IPS-NIHi11 (cell line): Measurements from ENCODE around the gene NGRN.
A peak's percentile ranks its signal among the peaks of the same experiment; 100 is the strongest.
"Not testable (repeated sequence)": the region's sequence is repeated elsewhere in the genome, so short reads cannot be mapped to it uniquely, and the experiment has no call there.

Experiments used
- DNase-seq: peaks from one replicate; pipeline ENCODE4 v3.0.0; 2012; ENCODE audit warnings: mixed read lengths, low spot score

The NGRN gene

DNA sequence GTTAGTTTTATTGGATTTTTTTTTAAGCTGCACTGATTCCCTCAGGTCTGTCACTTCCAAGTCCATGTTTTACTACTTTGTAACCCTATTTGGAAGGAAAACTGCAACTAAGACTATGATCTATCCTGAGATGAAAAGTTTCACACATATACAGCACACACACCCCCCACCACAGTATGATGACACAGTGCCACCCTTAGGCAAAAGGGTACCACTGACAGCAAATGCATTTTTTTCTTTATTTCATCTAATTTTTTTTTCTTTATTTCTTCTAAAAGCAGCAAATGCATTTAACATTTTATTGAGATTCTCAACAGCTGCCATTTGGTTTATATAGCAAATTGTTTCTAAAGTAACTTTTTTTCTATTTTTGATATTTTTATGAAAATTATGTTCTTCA lies 21.2 kb downstream of the NGRN start:
- peak; percentile 17 for DNase-seq

DNA sequence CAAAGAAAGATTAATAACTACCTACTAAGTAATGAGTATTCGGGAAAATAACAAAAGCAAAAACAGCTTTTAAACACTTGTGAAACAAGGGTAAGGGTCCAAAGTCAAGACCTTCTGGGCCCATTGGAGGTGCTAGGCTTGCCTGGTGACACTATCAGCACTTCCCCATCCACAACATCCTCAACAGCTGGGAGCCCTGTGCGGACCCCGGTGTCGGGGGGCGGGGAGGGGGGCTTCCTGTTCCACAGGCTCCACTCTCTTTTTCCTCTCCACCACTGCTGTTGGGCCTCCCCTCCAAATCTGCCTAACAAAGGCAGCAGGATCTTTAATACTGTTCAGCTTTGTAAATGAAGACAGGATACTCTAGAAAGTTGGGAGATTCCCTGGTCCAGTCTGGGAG lies 21.6 kb downstream of the NGRN start:
- peak; percentile 61 for DNase-seq

DNA sequence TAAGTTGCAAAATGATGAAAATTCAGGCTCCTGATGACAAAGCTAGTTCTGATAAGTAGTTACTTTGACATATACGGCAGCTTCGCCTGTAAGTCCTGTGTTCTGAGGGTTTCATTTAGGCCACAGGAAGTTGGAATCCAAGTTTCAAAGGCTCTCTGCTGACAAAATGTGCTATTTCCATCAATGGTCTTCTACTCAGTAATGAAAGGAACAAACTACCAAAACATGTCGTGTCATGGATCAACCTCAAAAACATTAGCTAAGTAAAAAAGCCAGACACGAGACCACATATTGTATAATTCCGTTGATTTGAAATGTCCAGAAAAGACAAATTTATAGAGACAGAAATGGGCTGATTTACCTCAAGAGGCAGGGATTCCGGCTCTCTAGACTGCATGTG lies 22.5 kb downstream of the NGRN start:
- no peak for DNase-seq

DNA sequence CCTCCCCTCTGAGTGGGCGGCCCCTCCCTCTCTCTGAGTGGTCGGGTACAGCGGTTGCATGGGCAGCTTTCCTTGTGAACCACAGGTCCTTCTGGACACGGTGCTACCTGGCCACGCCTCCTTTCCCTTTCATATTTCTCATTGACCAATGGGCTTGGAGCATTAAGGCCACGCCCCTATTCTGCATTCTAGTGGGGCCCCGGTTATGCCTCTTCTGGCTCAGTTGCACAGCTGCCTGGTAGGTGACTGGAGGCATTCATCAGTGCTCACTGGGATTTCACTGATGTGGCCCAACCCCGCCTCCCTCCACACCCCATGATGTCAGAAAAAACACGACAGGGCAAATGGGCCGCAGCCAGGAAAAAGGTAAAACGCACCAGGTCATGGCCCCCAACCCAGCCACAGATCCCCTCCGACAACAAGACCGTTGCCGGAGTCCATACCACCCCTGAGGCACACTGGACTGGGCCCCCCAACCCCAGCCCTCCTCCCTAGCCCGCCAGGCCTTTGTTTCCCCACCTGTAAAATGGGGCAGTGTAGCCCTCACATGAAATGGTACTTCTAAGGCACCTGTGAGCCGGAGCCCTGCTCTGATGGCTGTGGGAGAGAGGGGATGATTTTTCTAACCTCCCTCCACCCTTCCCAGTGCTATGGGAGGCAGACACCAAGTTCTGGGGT lies 26.3 kb downstream of the NGRN start:
- peak; percentile 70 for DNase-seq

DNA sequence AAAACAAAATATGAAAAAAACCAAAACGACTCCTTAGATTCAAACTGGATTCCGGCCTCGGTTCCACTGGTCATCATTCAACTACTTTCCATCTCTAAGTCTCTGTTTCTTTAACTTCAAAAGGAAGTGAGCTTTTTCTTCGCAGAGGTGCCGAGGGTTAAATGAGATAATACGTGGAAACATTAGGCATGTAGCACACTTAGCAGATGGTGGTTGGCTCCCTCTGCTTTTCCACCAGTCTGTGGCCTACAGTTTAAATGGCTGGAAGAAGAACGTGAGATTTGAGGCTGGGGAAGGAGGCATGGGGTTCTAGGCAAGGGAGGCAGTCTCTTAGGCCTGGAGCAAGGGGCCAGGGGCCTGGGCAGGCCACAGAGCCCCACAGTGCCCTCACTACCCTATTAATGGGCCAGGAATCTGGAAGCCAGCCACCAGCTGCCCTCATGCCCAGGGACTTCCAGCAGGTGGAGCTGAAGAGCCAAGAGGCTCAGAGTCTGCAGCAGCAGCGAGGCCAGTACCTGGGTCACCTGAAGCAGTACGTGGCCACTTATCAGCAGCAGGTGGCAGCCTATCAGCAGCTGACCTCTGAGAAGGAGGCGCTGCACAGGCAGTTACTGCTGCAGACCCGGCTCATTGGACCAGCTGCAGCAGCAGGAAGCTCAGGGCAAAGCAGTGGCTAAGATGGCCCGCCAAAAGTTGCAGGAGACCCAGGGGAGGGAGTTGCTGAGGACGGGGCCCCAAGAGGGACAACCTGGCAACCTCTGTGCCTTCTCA lies 27.8 kb downstream of the NGRN start:
- DNase-seq, result peak; percentile 77

DNA sequence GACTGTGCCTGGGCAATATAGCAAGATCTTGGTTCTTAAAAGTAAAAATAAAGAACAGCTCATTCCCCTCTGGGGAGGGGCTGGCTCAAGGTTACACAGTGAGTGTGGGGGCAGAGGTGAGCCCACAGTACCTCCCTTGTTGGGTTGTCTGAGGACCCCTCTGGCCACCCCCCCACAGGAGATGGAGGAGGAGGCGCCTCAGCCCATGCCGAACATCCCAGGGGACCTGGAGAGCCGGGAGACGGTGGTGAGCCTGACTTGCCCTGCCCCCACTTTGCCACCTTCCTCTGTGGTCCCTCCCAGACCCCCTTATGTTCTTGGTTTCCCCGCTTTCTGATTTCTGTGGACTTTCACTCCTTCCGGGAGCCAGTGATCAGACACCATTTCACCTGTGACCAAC lies 28.7 kb downstream of the NGRN start:
- no peak for DNase-seq

DNA sequence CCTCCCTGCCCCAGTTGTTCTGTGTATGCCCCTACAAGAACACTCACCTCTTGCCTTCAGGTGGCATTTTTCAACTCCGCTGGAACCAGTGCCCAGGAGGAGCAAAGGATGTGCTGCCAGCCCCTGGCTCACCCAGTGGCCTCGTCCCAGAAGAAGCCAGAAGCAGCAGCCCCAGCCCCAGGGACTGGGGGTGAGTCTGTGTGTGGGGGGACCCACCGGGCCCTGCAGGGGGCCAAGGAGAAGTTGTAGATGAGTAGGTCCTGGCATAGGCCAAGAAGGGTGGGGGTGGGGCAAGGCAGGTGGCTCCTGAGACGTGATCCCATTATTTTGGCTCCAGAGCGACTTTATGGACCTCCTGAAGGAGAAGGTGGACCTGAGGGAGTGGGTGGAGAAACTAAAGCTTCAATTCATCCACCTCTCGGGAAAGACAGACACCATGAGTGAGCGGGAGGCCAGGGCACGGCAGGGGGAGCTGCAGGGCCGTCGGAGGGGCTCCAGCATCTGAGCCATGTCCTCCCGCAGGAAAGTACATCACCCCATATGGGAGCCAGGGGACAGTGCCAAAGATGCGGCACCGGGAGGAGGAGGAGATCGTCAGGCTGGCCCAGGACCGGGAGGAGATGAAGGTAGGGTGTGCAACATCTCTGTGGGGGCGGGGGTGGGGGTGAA lies 29.3 kb downstream of the NGRN start:
- no peak for DNase-seq

DNA sequence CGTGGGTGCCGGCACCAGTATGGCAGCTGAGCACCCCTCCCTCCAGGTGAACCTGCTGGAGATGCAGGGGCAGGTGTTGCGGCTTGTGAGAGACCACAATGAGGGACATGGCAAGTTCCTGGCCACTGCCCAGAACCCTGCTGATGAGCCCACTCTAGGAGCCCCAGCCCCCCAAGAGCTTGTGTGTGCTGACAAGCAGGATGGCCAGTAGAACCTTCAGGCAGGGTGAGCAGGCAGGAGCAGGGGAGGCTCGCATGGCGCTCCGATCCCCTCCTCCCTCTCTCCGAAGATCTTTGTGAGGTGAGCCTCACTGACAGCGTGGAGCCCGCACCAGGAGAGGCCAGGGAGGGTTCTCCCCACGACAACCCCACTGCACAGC lies 29.8 kb downstream of the NGRN start:
- DNase-seq, result no peak

DNA sequence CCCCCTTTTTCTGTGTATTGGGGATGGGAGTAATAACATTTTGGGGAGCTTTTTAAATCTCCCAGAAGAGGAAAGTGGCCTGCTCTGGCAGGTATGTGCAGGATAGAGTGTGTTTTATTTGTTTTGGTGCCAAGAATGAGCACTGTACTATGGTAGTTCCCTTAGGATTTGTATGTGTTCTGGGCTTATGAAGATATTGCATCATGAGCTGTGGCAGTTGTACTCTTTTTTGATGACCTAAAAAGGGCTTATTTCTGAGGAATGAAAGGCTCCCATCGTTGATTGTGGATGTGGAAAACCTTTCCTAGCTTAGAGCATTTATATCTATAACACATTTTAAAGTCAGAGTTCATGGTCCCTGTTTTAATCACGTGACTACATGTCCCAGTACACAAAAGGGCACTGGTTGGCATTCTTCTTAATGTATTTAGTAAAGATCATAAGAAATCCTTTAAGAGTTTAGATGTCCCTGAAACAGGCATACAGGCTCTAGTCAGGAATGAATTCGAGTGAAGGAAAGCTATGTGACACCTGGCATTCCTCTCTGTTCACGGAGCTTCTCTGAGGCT lies 30.9 kb downstream of the NGRN start:
- DNase-seq, result not testable (repeated sequence)

DNA sequence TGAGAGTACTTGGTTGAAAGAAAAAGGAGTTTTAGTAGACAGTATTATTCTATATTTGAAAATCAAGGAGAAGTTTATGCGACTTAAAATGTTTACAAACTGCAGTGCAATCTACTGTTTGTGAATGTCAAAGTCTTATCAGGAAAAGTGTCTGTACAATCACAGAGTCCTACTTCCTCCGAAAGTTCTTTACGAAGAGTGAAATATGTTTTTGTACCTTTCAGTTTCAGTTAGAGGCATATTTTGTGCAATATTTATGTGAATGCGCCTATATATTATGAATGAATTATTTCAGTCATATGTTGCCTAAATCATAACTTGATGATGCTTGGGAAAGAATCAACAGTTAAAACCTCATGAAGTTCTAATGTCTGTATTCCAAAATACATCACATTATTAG lies 31.5 kb downstream of the NGRN start:
- DNase-seq, result no peak

DNA sequence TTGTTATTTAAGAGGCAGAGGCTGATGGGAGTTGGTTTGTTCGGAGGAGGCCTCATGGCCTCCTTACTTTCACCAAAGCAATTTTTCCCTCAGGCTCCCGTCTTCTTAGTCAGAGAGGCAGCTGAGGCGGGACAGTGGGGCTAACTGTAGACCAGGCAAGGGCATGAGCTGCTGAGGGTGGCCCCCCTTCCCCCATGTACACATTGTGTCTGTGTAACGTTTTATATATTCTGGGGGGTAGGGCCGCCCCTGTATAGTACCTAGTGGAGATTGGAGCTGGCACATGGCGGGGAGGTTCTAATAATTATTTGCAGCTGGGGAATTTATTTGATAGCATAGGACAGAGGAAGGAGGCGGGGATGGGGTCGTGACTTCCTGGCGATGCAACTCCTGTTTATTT lies 35.1 kb downstream of the NGRN start:
- DNase-seq, result no peak

DNA sequence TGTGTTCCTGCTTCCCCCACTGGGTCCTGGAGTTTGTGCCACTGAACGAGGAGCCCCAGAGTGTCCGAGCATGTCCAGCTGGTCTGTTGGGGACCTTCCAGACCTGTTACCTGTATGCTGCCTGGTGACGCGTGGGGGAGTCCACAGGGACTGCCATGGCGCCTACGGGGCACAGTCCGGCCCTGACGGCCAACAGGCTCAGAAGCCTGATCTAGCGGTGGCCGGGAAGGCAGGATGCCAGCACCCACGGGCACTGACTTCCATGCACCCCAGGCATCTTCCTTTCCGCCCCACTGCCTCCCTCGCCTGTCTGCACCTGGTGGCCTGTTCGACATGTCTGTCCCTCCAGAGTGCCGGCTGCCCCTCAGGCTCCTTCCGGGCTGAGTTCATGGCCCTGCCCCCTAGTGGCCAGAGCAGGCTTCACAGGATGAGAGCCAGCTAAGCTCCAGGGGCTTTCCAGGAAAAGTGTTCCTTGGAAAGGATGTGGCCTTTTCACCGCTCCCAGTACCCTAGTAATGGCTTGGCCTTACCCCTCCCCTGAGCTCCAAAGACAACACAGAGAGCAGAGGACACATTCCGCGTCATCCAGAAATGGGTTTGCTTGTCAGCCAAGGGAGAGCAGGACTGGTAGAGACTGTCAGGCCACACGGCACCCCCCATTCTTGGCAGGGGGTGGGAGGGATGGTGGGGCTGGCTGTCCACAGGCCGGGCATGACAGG lies 35.7 kb downstream of the NGRN start:
- peak; percentile 59 for DNase-seq

DNA sequence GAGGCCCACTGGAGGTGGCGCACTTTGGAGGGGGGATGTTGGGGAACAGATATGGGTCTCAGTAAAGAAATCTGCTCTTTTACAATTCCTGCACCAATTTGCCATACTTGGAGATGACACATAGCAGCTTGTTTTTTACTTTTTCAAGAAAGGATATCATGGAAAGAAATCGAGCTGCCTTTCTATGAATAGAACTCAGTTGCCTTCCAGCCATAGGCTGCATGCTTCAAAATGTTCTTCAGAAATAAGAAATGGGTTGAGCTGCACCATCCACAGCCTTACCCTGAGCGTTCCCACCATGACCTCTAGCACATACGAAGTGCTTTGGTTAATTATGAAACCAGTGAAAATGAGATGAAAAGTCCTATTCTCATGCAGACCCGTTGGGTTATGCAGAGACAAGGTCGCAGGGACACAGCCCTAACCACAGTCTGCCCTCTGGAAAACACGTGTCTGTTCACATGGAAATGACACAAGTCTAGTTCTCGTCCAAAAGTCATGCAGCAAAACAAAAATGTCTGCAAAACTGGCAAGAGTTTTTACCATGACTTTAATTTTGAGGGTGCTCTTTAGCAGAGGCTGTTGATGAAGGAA lies 36.3 kb downstream of the NGRN start:
- no peak for DNase-seq

DNA sequence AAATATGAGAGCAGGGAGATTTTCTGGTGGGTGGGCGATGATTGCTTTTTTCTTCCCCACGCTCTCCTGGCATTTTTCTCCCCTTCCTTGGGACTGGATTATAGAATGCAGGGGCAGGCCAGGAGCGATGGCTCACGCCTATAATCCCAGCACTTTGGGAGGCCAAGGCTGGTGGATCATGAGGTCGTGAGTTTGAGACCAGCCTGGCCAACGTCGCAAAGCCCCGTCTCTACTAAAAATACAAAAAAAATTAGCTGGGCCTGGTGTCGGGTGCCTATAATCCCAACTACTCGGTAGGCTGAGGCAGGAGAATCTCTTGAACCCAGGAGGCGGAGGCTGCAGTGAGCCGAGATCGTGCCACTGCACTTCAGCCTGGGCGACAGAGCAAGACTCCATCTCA lies 39.9 kb downstream of the NGRN start:
- DNase-seq, result not testable (repeated sequence)

DNA sequence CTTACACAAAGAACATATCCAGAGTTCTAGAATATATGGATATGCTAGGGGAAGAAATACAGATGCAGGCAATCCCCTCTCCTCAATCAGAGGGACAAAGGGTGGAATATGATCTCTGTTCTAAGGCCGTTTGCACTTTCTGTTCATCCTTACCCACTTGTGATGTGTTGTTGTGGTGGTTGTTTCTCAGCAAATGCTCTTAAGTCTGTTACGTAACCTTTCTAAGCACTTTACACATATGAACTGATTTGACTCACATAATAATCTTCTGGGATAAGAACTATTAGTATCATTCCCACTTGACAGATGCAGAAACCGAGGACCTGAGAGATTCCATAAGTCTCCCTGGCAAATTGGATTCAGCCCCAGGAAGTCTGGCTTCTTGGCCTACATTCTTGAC lies 40.5 kb downstream of the NGRN start:
- no peak for DNase-seq

DNA sequence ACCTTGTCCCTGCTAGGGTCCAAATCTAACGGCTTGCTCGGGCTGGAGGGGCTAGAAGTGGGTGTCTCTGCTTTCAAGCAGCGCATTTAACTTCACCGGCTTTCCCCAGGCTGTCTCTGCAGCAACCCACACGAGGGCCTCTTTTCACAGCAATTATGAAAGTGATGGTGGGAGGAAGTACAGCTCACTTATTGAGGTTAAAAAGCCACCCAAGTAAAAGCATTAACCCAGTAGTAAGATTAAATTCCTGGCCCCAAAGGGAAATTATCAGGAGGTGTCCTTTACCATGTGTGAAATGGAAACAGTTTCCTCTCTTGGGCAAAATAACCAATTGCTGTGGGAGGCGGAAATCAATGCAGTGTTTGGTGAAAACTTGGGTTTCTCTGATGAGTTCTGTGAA lies 41.1 kb downstream of the NGRN start:
- no peak for DNase-seq

DNA sequence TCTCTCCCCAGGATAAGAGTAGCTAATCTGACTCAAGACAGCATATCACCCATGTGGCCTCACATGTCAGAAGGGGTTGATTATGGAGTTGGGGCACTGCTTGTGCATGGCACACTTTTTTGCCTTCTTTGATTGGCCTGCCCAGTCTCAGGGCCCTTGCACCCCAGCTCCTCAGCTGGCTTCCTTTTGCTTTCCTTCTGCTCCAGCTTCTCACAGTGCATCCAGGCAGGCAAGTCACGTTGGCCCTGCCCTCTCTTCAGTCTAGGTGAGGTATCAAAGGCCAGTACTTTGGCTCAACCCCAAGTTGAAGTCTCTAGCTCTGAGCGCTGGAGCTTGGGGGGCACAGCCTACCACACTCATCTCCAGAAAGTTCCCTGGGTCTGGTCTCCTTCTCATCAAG lies 42.2 kb downstream of the NGRN start:
- no peak for DNase-seq

DNA sequence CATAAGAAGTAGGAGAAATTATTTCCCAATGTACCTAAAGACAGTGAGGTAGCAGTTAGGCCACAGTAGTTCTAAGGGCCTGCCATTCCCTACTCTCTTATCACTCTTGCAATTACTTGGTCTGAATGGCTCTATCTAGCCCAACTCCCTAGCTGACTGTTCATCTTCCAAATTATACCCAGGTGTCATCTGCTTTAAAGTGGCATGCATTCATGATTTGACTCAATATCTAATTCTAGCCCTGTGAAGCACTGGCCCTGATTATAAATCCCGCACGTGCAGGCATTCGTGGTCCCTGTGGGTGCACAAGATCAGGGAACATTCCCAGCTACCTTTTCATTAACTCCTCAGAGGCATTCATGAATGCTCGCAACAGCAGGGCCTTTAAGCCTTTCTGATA lies 43.5 kb downstream of the NGRN start:
- DNase-seq, result no peak

DNA sequence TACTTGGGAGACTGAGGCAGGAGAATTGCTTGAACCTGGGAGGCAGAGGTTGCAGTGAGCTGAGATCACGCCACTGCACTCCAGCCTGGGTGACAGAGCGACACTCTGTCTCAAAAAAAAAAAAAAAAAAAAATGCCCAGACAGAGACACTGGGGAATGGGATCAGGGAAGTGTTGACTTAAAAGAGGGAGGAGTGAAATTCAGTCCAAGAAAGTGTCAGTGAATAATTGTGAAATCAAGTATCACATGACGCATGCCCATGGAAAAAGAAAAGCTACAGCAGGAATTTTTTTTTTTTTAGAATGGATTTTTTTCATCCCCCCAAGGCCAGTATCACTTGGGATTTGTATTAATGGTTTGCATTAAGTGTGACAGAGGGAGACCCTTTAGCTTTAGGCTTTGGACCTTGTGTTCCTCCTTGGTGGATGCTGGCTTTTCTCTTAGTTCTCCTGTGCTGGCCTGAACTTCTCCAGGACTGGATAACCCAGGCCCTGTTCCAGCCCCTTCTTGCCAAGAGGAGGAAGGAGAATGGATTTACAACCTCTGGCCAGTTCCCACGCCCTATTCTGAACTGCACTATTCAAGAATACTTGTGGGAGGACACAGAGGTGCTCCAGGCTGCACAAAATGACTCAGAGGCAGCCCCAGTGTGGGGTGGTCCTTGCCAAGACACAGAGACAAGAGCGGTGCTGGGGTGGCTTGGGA lies 50.0 kb downstream of the NGRN start:
- peak; percentile 25 for DNase-seq

DNA sequence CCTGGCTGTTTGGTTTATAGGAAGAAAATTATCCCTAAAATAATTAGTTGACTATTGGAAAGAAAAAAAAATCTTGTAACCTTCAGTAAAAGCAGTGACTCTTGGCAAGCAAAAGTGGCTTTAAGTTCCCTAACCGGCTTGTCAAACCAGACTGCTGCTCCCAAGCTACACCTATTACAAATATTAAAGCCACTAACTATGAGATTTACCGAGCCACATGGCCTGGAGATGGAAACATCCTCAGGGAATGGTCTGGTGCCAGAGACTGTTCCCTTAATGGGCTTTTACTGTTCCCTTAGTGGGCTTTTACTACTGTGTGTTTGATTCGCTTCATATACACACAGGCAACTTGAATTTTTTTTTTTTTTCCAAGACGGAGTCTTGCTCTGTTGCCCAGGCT lies 50.7 kb downstream of the NGRN start:
- DNase-seq, result no peak

DNA sequence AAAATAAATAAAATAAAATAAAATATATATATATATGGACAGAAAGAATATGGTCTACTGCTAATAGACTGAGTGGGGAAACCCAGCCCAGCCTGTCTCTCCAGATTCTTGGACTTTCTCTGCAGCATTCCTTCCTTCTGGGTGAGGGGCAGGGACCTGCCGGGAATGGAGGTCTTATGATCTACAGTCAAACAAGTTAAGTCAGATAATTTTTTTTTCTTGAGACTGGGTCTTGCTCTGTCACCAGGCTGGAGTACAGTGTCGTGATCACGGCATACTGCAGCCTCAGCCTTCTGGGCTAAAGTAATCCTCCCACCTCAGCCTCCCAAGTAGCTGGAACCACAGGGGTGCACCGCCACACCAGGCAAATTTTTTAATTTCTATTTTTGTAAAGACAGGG lies 53.1 kb downstream of the NGRN start:
- DNase-seq, result no peak
